GM21528 (cell line): Measurements from ENCODE around the gene PARD3B.

Experiments used
- ATAC-seq: cut with Tn5 transposase; IDR thresholded peaks from one replicate; pipeline ENCODE4 v1.9.1; 2021; ENCODE audit warnings: mild to moderate bottlenecking, moderate library complexity; ENCODE audit not compliant: unreplicated experiment, low FRiP score

The PARD3B gene

DNA sequence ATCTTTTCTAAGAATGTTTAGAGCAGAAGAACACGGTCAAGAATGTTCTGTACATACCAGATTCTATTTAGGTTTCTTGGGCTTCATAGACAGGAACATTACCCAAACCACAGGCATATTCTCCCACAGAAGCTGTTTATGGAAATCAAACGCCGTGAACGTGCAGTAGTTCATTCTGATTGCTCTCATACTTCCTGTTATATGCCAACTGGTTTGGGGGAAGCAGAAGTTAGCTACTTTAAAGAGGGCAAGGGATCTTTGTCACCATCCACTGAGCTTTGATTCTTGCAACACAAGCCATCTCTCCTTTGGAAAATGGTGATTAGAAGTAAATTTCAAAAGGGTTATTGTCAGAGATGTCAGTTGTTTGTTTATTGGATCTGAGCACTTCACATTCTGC, 954.8 kb downstream of the PARD3B start:
- no peak for ATAC-seq

DNA sequence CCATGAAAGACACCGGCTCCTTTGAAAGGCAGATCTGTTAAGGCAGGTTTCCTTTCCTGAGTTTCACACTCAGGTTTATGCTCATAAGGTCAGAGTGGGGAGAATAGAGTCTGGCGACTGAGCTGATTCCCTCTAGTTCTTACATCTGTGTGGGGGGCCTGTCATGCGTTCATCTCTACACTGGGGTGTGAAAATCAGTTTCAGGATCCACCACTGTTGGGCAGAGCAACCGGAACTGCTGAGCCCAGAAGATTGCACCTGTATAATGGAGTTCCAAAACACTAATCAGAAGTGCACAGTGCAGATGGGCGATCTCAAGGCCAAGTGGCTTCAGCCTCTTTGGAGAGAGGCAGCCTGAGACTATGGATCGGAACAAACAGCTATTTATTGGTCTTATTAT, 955.7 kb downstream of the PARD3B start:
- ATAC-seq: no peak

GRCh38 chr2:205501826-205502225, 956.6 kb downstream of the PARD3B start:
- no peak for ATAC-seq

GRCh38 chr2:205505371-205505770, 960.1 kb downstream of the PARD3B start:
- ATAC-seq: no peak

DNA sequence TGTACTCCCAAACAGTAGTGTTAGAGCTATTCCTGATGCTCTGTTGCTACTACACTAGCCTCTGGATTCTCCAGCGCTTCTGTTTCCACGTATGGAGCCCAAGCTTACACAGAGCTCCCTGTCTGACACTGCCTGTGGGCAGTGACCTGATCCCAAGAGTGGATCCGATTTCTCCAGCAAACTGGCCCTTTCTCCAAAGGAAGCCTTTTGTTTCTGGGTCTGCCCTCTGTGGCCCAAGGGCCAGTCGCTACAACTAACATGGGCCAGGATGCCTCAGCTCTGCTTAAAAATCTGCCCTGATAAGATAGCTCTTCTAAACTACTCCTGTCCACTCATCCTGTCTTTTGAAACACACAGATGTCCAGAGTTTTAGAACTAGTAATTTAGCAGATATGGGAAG, 964.4 kb downstream of the PARD3B start:
- ATAC-seq: no peak

- ATAC-seq: no peak
These were observed 965.1 kb downstream of the PARD3B start for GRCh38 chr2:205510345-205510744.

DNA sequence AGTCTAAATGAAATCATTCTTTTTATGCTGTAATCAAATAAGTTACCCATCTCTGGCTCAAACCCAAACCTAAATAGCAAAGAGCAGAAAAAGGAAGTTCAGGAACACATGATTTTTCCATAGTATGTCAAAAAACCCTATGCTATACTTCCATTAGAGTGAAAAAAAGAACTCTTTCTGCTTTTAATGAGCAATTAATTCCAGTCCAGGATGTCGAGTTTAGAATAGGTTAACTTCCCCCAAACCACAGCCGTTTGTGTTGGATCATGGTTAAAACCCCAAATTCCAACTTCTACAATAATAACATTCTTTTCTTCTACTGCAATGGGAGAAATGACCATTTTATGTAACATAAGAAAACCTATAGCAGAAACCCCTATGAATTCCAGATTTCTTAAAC, 965.9 kb downstream of the PARD3B start:
- ATAC-seq: no peak

- no peak for ATAC-seq
These were observed 966.4 kb downstream of the PARD3B start for GRCh38 chr2:205511641-205512040.

DNA sequence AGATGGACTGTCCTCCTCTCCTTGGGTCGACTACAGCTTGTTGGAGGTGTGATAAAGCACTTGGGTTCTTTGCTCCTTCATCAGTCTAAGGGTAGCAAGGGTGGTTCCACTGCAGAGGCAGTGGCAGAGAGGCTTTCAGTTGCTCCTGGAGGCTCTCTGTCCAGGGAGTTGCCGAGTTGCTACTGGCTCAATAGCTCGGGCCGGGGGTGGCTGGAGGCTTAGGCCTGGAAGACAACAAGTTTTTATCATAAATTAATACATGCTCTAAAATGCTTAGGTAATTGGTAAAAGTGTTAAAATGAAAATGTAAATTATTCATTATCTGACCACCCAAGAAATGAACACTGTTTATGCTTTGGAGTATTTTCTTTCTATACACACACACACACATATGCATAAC, 975.0 kb downstream of the PARD3B start:
- no peak for ATAC-seq

- ATAC-seq: no peak
These were observed 979.4 kb downstream of the PARD3B start for GRCh38 chr2:205524656-205525055.

- no peak for ATAC-seq
These were observed 982.5 kb downstream of the PARD3B start for GRCh38 chr2:205527801-205528200.

- ATAC-seq: no peak
These were observed 985.8 kb downstream of the PARD3B start for GRCh38 chr2:205531072-205531471.

DNA sequence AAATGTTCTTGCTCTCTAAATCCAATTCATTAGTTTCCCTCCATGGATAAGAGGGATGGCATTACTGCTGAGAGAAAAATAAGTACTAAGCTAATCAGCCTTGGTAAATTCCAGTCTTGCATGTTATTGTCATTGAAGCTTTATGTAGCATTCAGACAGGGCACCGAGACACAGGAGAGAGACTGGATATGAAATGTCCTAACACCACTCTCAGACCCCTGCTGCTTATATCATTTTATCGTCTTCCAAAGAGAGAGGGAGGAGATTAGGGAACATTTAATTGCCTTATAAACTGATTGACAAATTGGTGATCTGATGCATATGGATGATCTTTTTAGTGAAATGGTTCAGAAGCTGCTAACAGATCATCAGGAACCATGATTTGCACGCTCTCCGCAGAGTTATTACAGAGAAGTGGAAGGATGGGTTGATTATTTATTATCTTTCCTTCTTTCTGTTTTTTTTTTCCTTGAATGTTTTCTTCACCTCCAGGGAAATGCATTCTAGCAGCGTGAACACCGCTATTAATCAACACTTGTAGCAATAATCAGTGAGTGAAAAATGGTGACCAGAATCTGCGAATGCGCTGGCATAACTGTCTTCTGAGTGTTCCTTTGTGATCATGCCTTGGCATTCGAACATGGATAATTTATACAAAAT, 986.3 kb downstream of the PARD3B start:
- ATAC-seq: no peak

DNA sequence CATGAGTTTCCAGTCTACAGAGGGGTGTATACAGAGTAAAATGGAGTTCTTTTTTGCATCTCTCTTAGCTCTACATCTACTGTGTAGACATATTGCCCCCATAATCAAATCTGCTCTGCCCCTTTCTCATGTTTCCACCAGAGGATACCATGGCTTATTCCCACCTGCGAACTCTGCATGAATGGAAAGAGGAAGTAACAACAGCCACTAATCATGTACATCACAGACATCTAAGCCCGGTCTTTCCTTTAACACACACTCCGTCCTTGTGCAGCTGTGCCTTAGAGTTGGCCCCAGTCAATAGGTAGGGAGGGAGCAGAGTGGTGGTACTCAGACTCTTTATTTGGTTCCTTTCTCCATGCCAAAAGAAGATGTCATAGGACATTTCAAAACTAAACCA, 989.7 kb downstream of the PARD3B start:
- ATAC-seq: no peak

DNA sequence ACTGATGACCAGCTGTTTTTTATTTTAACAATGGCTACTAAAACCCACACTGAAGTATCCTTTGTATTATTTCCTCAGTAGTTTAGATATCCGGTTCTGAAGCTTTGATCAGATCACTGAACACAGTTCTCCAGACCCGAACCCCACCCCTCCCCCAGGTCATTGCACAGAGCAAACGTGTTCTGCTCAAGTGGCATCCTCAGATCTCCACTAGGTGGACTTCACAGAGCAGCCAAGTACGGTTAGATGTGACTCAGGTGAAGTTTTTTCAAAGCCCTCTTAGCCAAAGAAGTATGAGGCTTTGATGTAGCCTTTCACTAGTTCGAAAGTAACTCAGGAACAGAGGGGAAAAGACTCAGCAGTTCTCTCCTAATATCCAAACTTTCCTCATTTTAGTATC, 994.3 kb downstream of the PARD3B start:
- ATAC-seq: no peak

GRCh38 chr2:205540036-205540435, 994.8 kb downstream of the PARD3B start:
- no peak for ATAC-seq

DNA sequence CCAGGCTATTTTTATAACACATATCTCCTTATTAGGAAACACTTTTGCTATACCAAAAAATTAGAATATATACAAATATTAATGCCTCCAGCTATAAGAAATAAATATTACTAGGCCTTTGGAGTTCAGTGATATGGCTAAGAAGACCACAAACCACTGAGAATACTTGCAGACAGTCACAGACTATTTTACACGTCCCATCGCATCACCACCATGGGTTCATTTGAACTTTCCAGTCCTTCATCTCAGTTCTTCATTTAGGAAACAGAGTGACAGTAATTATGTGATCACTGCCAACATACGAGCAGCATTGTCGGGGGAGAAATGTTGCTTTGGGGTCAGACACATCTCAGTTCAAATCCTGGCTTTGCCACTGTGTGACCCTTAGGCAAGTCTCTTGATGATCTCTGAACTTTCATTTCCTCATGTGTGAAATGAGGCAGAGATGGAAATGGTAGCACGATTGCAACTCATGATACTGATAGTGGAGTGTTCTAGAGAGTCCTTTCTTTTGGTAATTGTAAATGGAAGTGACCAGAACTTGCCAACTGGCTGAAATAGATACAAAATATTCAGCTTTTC, 998.1 kb downstream of the PARD3B start:
- no peak for ATAC-seq

DNA sequence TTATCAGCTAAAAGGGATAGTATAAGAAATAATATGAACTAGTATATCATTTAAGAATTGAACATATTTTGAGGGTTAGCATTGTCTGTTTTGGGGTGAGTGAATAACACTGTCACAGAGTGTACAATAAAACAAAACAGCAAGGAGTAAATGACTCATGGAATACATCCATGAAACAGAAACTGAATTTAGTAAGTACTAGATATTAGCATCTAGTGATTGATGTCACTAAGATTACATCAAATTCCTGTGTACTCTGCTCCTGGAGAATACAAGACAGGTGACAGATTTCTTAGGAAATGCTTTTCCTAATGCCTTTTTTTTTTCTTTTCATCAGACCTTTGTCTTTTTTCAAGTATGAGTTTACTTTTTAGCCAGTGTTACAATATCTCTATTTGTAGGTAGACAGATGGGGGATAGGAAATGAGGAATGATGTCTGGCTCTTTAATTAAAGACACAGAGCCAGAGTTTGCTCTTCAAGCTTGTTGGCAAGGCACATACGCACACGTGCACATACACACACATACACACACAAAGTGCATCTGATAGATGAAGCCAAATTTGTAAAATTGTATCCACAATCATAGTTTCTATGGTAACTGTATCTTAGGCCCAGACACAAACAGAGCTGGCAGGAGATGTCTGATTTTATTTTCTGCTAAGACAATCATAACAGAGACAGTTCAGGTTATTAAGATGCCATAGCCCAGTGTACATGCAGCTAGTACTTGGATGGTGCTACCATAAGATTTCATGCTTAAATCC, 998.8 kb downstream of the PARD3B start:
- ATAC-seq: no peak

DNA sequence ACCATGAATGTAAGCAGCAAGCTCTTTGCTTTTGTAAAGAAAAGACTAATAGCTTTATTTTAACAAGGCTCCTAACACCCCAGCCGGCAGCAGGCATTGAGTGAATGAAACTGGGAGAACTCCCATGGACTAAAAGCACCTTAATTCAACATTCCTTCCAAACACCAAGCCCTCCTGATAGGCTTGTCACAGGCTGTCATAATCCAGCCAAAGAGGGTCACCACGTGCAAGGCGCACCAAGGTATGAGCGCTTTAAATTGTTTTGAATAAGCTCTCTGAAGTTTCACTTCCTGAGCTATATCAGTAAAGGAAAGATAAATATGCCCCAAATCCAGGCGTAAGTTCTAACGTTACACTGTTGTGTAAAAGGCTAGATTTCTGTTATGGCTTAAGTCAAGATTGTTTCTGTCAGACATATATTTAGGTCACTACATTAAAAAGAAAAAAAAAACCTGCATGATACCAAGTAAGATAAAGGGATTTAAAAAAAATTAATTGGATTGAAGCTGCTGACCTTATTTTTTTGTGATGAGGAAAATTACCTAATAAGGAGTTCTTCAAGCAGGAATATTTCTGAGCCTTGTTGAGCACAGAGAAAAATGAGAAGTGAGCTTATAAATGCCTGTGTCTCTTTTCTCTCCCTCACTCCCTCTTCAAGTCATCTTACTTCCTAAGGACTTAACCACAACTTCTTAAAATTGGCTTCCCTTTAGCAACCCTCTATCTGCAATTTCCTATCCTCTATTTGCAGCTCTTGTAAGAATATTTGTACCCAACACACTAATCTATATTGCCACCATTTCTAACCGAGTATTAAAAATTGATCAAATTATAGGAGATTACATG, 1000.9 kb downstream of the PARD3B start:
- no peak for ATAC-seq

- ATAC-seq: no peak
These were observed 1010.4 kb downstream of the PARD3B start for GRCh38 chr2:205555566-205556230.
